IMR-90 (cell line): Measurements from ENCODE around the gene DCAF6. TPM values are rescaled to one million over a fixed set of nuclear protein-coding genes. Genes with fewer than 3 reads are reported as not detected.

ENCODE experiments used
- ATAC-seq: fragments of 200-7000 bp; cut with Tn5 transposase; 2 replicates; pipeline ENCODE4 v1.9.1; 2020; ENCODE audit warnings: low read depth, mild to moderate bottlenecking, moderate library complexity
- BruUV-seq: library from RNA; stranded (reverse); fragments of 400-500 nt; replicated peaks from 2 replicates; lab custom pipeline; 2021; lab: Mats Ljungman, UMichigan
- CTCF ChIA-PET: fragments of 300-600 bp; formaldehyde crosslinking; extraction: SDS; loops from one replicate; lab custom pipeline; 2021; ENCODE audit warnings: antibody characterized with exemption; lab: Yijun Ruan, JAX
- POLR2A ChIA-PET: fragments of 300-600 bp; sonication (Branson Sonifier 250); formaldehyde crosslinking; loops from one replicate; lab custom pipeline; 2022; ENCODE audit warnings: antibody characterized with exemption; ENCODE audit not compliant: unreplicated experiment; lab: Charles Lee
- DNase-seq: peaks from one replicate; pipeline ENCODE4 v3.0.0; 2013
- H2AFZ ChIP-seq: replicated peaks from 2 replicates; pipeline ENCODE3; 2013; ENCODE audit warnings: low read length, mild to moderate bottlenecking; ENCODE audit not compliant: poor library complexity
- H2AK5ac ChIP-seq: 2 replicates; pipeline ENCODE4 v1.6.1; 2013; ENCODE audit warnings: low read depth, low read length, inconsistent platforms
- H2AK9ac ChIP-seq: replicated peaks from 2 replicates; pipeline ENCODE3; 2013; ENCODE audit warnings: mild to moderate bottlenecking, low read depth, low read length, moderate library complexity; ENCODE audit not compliant: poor library complexity
- H2BK120ac ChIP-seq: 2 replicates; pipeline ENCODE4 v1.6.1; 2013; ENCODE audit warnings: low read depth, low read length, inconsistent platforms
- H2BK15ac ChIP-seq: 3 replicates; pipeline ENCODE4 v1.6.1; 2013; ENCODE audit warnings: low read depth, low read length, inconsistent platforms
- H2BK20ac ChIP-seq: 2 replicates; pipeline ENCODE4 v1.6.1; 2013; ENCODE audit warnings: low read depth, mild to moderate bottlenecking, inconsistent platforms, low read length, moderate library complexity
- H2BK5ac ChIP-seq: 2 replicates; pipeline ENCODE4 v1.6.1; 2013; ENCODE audit warnings: mild to moderate bottlenecking, low read depth, low read length, inconsistent platforms; ENCODE audit not compliant: poor library complexity, severe bottlenecking
- H3K14ac ChIP-seq: replicated peaks from 2 replicates; pipeline ENCODE4 v1.6.1; 2013; ENCODE audit warnings: low read depth, low read length, inconsistent platforms
- H3K18ac ChIP-seq: 2 replicates; pipeline ENCODE4 v1.6.1; 2013; ENCODE audit warnings: low read depth, low read length, control low read depth
- H3K23ac ChIP-seq: 2 replicates; pipeline ENCODE4 v1.6.1; 2013; ENCODE audit warnings: low read depth, low read length, inconsistent platforms
- H3K27ac ChIP-seq: 2 replicates; pipeline ENCODE4 v1.5.1; 2013; ENCODE audit warnings: mild to moderate bottlenecking, control low read depth, low read length; ENCODE audit not compliant: insufficient read depth
- H3K27me3 ChIP-seq: 2 replicates; pipeline ENCODE4 v1.6.1; 2013; ENCODE audit warnings: low read length; ENCODE audit not compliant: control insufficient read depth, insufficient read depth
- H3K36me3 ChIP-seq: 2 replicates; pipeline ENCODE4 v1.6.1; 2013; ENCODE audit warnings: low read length, mixed read lengths; ENCODE audit not compliant: control insufficient read depth, insufficient read depth
- H3K4ac ChIP-seq: 2 replicates; pipeline ENCODE4 v1.6.1; 2013; ENCODE audit warnings: low read depth, low read length, inconsistent platforms
- H3K4me1 ChIP-seq: 2 replicates; pipeline ENCODE4 v1.6.1; 2013; ENCODE audit warnings: low read length, mixed read lengths; ENCODE audit not compliant: control insufficient read depth, insufficient read depth
- H3K4me2 ChIP-seq: 2 replicates; pipeline ENCODE4 v1.6.1; 2013; ENCODE audit warnings: low read depth, mild to moderate bottlenecking, control low read depth, low read length, moderate library complexity
- H3K4me3 ChIP-seq: 2 replicates; pipeline ENCODE4 v1.5.1; 2013; ENCODE audit warnings: low read depth, mild to moderate bottlenecking, control low read depth, low read length, moderate library complexity; ENCODE audit not compliant: insufficient read depth
- H3K56ac ChIP-seq: 2 replicates; pipeline ENCODE4 v1.6.1; 2013; ENCODE audit warnings: low read length, inconsistent platforms; ENCODE audit not compliant: insufficient read depth; ENCODE audit errors: extremely low read depth
- H3K79me1 ChIP-seq, 2 experiments: 2 replicates each; pipeline ENCODE4 v1.6.1; 2013; ENCODE audit warnings: low read length in 2 of 2, inconsistent platforms in 1 of 2, low read depth in 1 of 2
- H3K9ac ChIP-seq: 2 replicates; pipeline ENCODE4 v1.6.1; 2013; ENCODE audit warnings: low read depth, low read length, control low read depth
- H3K9me1 ChIP-seq: 2 replicates; pipeline ENCODE4 v1.6.1; 2013; ENCODE audit warnings: low read length, inconsistent platforms; ENCODE audit not compliant: insufficient read depth
- H3K9me3 ChIP-seq: 2 replicates; pipeline ENCODE4 v1.6.1; 2013; ENCODE audit warnings: low read length; ENCODE audit not compliant: control insufficient read depth, insufficient read depth
- H4K20me1 ChIP-seq: 2 replicates; pipeline ENCODE4 v1.6.1; 2013; ENCODE audit warnings: low read length, inconsistent platforms; ENCODE audit not compliant: insufficient read depth
- H4K5ac ChIP-seq: 2 replicates; pipeline ENCODE4 v1.6.1; 2013; ENCODE audit warnings: mild to moderate bottlenecking, low read depth, low read length, control low read depth
- H4K8ac ChIP-seq, 2 experiments: 2 replicates each; pipeline ENCODE4 v1.6.1; 2013; ENCODE audit warnings: low read depth in 2 of 2, low read length in 2 of 2, control low read depth in 1 of 2, inconsistent platforms in 1 of 2
- H4K91ac ChIP-seq: 2 replicates; pipeline ENCODE4 v1.6.1; 2013; ENCODE audit warnings: low read depth, low read length, inconsistent platforms; ENCODE audit not compliant: insufficient read depth
- MAFK ChIP-seq: IDR thresholded peaks from 2 replicates; pipeline ENCODE4 v1.6.1; 2012; ENCODE audit warnings: low read depth, low read length, improper control_type of control experiment
- MXI1 ChIP-seq: IDR thresholded peaks from 2 replicates; pipeline ENCODE4 v1.6.1; 2012; ENCODE audit warnings: low read depth, mild to moderate bottlenecking, low read length, moderate library complexity, borderline replicate concordance
- WGBS, 2 experiments: methylation state at CpG; one replicate each; pipeline versions ENCODE4 v1.1.5 to v1.1.7; 2013; ENCODE audit warnings: missing lambda C conversion rate in 2 of 2; ENCODE audit not compliant: insufficient read length in 1 of 2; ENCODE audit errors: extremely low coverage in 2 of 2; 5-methylcytosine and 5-hydroxymethylcytosine counted together
- dilution Hi-C: fragments of 300-500 bp; cut with HindIII; formaldehyde crosslinking; loops from one replicate; pipeline ENCODE4 v1.14.3; 2018; ENCODE audit warnings: low sequenced_read_pairs; ENCODE audit not compliant: unreplicated experiment
- in situ Hi-C: fragments of 300-500 bp; cut with MboI; formaldehyde crosslinking; loops from 3 replicates; pipeline ENCODE4 v1.14.3; 2019; ENCODE audit warnings: low sequenced_read_pairs, inconsistent platforms, mixed read lengths
- intact Hi-C: fragments of 100-400 bp; cut with micrococcal nuclease; formaldehyde crosslinking; loops from 2 replicates; pipeline ENCODE4 v1.10.0; 2022
- polyA plus RNA-seq, 3 experiments: library from polyadenylated mRNA; depleted of rRNA; stranded (reverse); fragments of >200 nt; gene quantifications; 2 replicates each; pipeline ENCODE4 v1.2.3, GENCODE V29; 2012; ENCODE audit warnings: low replicate concordance in 1 of 3
- total RNA-seq: library from RNA; depleted of rRNA; stranded (reverse); fragments of >200 nt; gene quantifications from 2 replicates; pipeline ENCODE4 v1.2.3, GENCODE V29; 2012

Gene DCAF6
- total and polyA plus RNA-seq, 2 of the 4 experiments (the other 2 are of a cell fraction), result 60.4 to 88.7 TPM

DNA sequence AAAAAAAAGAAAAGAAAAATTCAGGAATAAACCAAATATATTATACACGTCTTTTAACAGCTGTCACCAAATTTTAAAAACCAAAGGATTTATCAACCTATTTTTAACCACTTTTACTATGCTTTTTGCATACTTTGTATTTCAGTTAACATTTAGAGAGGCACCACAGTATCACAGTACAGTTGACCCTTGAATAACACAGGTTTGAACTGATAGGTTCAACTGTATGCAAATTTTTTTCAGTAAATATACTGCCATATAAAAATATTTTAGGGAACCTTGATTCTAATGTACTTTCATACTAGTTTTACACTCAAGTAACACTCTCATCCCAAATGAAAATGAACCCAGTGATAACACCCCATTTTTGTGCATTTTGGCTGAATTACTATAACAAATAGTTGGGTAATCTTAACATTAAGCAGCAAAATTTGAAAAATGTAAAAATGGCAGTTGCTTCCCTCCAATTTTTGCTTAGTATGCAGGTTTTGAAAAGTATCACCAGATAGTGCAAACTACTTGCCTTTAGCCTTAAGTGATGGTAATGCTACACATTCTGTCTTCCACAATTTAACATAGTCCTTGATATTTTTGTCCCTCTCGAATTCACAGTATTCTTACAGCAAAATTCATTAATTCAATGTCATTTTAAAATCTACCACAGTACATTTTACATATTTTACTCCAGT is 11.8 kb upstream of the DCAF6 start:
- Histone ChIP-seq H3K27me3 (no peaks in the 10 kb centered on the region), H4K8ac (no peak overlapping the region), H3K36me3 (no peaks in the 10 kb centered on the region), H2BK5ac (no peak overlapping the region), H3K79me1 (peaks cover 5 to 29% of the 10 kb centered on the region in 2 experiments; a peak in 3 of 4 replicates), H2BK120ac (no peak overlapping the region), H3K9me3 (no peaks in the 10 kb centered on the region), H3K56ac (no peak overlapping the region), H3K18ac (no peak overlapping the region), H3K4me1 (peaks cover 2% of the 10 kb centered on the region), H3K4ac (no peak overlapping the region), H4K91ac (no peak overlapping the region), H3K14ac (no peak overlapping the region), H4K20me1 (no peaks in the 10 kb centered on the region), H2AFZ (no peak overlapping the region), H2AK9ac (no peak overlapping the region), H3K9me1 (no peaks in the 10 kb centered on the region), H3K4me2 (no peak overlapping the region), H4K5ac (no peak overlapping the region), H3K27ac (no peak overlapping the region), H3K23ac (no peak overlapping the region), H3K4me3 (no peak overlapping the region), H3K9ac (no peak overlapping the region), H2AK5ac (no peak overlapping the region), H2BK15ac (no peak overlapping the region), H2BK20ac (no peak overlapping the region)
- ChIA-PET CTCF (no interaction called here), POLR2A (interaction anchor here (0.6 kb wide), 1 partner anchor 10 kb away, joined by 3 read pairs; no protein-coding TSS in a partner anchor)
- in situ Hi-C loops, result no loop called here
- DNase-seq (no peak), ATAC-seq (no peak)
- dilution Hi-C loops, result no loop called here
- WGBS, 2 experiments, result 100% methylated on average over 1 of the region's 2 CpGs; no CpG with 5 or more reads in 1 of the 2 experiments
- intact Hi-C loops, result no loop called here
- peak; percentile 87 for TF ChIP-seq MAFK
- no peak for TF ChIP-seq MXI1
- BruUV-seq, result no TSS peak
